ENCODE measurements around the gene SCAMP5.

Gene SCAMP5

GRCh38 chr15:75050283-75050682, 54.9 kb downstream of the SCAMP5 start:
- DNase-seq: no peak

DNA sequence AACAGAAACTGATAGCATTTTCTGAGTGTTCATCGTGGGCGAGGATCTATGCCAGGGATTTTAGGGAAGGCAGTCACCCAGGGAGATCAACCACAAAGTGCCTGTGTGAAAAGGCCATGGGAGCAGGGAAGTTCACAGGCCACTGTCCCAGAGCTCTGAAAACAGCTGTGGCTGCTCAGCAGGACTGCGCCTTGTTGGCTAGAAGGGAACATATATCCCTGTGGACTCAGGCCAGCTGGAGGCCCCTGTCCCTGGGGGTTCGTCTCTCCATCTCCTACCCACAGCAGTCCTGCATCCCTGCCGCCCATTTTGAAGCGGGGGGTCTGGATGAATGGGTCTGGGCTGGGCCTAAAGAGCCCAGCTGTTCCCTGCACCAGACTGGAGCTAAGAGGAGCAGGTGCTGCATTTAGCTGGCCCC, 55.8 kb downstream of the SCAMP5 start:
- no peak for DNase-seq

- DNase-seq: no peak
These were observed 56.3 kb downstream of the SCAMP5 start for GRCh38 chr15:75051711-75052110.

DNA sequence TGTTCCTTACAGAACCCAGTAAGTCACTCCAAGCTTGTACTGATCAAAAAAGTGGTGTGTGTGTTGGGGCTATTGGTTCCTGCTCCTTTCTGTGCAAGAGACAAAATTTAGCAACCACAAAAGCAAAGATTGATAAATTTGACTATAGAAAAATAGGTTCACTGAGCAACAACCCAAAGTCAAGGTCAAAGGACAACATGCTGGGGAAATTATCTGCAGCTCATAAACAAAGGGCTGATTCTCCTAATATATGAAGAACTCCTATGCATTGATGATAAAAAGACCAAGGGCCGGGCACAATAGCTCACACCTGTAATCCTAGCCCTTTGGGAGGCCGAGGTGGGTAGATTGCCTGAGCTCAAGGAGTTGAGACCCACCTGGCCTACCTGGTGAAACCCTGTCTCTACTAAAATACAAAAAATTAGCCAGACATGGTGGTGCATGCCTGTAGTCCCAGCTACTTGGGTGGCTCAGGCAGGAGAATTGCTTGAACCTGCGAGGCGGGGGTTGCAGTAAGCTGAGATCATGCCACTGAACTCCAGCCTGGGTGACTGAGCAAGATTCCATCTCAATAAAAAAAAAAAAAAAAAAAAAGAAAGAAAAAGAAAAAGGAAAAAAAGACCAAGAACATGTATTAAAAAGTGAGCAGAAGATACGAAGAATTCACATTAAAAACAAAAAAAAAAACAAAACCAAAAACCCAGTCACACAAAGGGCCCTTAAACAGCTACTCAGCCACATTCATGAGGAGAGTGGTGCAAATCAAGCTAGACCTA, 57.8 kb downstream of the SCAMP5 start:
- DNase-seq: no peak

- no peak for DNase-seq
These were observed 58.4 kb downstream of the SCAMP5 start for GRCh38 chr15:75053748-75054125.

DNA sequence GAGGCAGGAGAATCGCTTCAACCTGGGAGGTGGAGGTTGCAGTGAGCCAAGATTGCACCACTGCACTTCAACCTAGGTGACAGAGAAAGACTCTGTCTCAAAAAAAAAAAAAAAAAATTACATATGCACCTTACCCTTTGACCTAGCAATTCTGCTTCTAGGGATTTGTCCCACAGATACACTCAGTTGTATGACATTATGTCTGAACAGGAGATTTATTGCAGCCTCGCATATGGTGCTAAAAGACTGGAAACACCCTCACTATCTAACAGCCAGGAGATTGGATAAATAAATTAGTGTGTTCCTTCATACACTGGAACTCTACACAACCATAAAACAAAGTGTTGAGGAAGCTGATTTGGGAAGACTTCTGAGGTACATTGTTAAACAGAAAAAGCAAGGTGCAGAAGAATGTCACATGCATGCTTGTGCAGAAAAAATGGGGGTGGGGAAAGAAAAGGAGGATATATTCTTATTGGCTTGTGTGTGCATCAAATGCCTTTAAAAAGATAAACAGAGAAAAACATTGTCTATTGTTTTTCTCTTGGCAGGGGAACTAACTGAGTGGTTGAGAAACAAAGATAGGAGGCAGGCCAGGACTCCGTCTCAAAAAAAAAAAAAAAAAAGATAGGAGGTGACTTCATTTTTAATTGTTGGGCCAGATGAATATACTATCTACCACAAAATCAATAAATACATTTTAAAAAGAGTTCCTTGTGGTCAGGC, 59.0 kb downstream of the SCAMP5 start:
- DNase-seq: no peak

DNA sequence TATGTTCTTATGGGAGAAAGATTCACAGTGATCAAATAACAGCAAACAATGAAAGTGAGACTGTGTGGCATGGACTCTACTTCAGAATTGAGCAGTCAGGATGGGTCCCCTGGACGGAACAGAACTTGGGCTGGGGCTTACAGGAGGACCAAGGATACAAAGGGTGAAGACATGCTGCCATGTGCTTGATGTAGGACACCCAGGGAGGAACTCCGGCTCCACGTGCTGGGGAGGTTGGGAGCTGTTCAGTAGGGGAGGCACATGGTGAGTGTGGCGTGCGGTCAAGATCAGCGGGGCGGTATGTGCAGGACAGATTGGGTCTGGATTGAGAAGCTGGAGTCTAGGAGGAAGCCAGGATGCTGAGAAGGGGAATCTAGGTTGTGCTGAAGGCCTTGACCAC, 60.7 kb downstream of the SCAMP5 start:
- DNase-seq: no peak

GRCh38 chr15:75058127-75058905, 63.0 kb downstream of the SCAMP5 start:
- DNase-seq: no peak

DNA sequence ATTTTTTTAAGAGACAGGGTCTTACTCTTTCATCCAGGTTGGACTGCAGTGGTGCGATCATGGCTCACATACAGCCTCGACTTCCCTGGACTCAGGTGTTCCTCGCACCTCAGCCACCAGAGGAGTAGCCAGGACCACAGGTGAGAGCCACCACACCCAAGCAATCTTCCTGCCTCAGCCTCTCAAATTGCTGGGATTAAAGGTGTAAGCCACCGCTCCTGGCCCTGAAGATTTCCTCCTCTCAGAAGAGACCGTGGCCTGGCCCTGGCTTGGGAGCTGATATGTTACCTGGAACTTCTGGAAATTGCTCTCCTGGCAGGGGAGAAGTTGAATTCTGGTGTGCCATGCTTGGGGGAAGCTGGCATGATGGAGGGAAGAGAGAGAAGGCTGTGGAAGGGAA, 64.2 kb downstream of the SCAMP5 start:
- no peak for DNase-seq

DNA sequence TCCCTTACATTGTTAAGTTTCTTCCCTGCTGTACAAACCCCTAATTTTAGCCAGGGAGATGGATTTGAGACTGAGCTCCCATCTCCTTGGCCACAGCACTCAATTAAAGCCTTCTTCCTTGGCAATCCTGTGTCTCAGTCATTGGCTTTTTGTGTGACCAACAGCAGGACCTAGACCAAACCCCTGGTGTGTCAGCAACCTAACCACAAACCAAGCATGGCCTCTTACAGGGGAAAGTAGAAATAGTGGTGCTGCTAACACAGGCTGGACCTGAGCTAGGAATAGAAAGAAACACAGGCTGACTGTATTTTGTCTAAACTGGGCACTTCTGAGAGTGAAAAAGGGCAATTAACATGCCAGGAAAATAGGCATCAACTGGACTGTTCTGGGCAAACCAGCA, 65.9 kb downstream of the SCAMP5 start:
- no peak for DNase-seq

GRCh38 chr15:75062706-75063105, 67.3 kb downstream of the SCAMP5 start:
- DNase-seq: no peak

DNA sequence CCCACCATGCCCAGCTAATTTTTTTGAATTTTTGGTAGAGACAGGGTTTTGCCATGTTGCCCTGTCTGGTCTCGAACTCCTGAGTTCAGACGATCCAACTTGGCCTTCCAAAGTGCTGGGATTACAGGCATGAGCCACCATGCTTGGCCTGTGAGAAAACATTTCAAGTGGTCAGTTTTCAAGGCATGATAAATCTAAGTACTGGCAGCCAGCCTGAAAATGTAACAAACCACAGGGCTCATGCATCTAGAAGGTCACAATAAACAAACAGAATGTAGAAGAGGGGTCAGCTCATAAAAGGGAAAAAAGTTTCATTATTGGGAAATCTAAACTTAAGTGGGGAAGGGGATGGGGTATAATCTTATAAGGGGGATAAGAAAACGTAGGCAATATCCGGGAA, 68.0 kb downstream of the SCAMP5 start:
- no peak for DNase-seq

DNA sequence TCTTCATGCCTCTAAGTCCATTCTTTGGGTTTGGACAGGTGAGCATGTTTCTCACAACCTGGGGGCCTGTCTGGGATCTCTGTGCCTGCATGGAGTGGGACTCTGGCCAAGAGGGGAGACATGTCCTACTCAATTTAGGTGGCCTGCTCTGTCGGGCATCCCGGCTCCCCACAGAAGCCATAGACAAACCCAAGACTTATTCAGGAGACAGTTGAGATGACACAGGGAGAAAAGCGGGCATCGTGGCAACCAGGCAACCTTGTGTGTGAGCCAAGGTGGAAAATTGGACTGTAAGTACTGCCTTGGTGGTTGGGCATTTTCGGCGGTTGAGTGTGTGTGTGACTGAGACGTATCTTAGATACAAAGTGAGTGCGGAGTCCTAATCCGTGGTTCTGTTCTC, 68.5 kb downstream of the SCAMP5 start:
- no peak for DNase-seq

DNA sequence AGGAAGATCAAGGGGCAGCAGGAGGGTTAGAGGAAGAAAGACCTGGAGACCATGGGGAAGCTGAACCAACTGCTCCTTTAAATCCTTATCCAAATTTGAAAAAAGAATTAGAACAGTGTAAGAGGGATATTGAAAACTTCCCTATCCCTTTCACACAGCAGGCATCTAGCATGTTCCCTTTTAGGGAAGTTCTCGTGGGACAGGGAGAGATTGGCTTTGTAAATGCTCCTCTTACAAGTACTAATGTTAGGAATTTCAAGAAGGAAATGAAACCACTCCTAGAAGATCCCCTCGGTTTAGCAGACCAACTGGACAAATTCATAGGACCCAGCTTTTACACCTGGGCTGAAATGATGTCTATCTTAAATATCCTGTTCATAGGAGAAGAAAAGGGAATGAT, 69.5 kb downstream of the SCAMP5 start:
- no peak for DNase-seq

DNA sequence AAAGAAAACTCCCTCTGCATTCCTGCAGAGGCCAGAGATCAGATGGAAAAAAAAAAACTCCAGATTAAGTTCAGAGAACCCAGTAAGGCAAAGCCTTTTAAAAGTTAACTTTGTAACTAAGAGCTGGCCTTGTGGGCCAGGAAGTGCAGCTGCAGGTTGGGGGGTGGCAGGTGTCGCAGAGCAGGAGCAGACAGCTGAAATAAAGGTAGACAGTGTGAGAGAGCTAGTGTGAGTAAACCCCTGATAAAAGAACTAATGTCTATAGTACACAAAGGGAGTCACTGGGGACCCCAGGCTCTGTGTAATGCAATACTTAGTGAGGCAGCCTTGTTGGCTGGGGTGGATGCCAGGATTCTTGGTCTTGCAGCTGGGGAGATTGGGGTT, 70.1 kb downstream of the SCAMP5 start:
- no peak for DNase-seq

DNA sequence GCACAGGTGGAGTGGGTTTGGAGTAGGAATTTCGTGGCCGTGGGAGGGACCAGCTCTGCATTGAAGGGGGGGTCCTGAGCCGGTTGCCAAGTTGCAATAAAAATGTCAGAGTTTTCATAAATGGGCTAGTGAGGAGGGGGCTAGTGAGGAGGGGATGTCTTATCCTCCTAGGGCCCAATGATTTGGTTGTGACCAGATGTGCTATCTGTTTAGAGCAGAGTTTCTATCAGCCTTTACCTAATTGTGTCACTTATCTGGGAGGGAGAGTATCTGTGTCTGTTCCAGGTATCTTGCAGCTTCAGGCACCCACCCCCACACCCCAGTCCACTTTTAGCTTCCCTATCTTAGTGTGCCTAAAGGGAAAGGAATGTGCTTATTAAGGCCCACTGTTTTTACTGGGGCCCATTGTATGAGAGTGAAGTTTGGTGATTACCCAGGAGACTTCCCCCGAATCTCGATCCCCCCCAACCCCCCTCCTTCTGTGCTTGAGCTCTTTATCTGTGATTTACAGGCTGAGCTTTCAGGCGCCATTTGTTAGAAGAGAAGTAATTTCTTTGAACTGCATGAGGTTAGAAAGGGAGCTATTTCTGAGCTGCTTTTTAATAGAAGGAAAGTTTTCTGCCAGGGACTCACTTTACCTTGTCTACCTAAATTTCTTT, 70.6 kb downstream of the SCAMP5 start:
- DNase-seq: no peak

- DNase-seq: no peak
These were observed 71.9 kb downstream of the SCAMP5 start for GRCh38 chr15:75067123-75067830.

- DNase-seq: no peak
These were observed 73.4 kb downstream of the SCAMP5 start for GRCh38 chr15:75068748-75069147.

DNA sequence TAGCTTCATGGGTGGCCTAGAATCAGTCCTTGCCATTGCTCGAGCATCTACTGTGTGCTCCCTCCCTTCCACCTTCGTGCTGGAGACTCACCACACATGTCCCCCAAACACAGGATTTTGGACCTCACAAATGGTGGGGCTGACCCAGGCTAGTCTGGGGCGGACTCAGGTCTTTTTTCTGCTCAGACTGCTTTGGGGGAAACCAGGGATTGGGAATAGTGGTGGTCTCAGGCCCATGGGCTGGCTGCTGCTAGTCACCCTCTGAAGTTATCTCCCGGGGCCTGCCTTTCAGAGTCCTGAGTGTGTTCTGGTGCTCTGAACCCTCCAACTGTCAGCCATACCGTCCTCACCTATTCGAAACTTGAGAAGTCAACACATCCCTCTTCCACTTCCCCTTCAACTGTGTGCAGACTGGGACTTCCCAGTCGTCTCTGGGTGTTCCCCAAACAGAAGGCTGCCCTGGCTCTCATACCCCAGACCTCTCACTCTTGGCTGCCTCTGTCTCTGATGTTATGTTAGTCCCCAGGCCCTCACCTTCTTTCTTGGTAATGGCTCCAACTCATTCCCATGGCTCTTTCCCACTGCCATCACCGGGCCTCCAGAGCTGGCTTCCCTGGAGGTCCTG, 74.0 kb downstream of the SCAMP5 start:
- no peak for DNase-seq

DNA sequence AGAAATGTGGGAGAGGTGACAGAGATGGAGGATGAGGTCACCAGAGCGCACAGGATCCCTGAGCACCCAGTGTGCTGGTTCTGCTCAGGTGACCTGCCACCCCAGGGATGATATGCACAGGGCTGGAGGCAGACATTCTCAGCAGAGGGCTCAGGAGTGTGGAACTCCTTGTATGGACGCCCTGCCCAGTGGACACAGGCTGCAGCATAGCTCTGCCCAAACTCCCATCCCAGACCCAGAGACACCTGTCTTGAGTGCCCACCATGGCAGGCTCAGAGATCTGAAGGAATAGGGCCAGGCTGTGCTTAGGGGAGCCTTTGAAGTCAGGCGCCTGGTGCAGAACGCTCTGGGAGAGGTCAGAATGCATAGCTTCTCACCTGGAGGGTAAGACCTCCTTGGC, 75.3 kb downstream of the SCAMP5 start:
- no peak for DNase-seq
